Frontal cortex (tissue), 4 donors: ENCODE data around the gene EPB41L5. TPM values are rescaled to one million over a fixed set of nuclear protein-coding genes. Genes with fewer than 3 reads are reported as not detected.
"Not testable (repeated sequence)": the region's sequence is repeated elsewhere in the genome, so short reads cannot be mapped to it uniquely, and the experiment has no call there.

Experiments
- DNase-seq, 2 donors: peaks; one replicate each; pipeline ENCODE4 v3.0.0; 2012; ENCODE audit warnings: low spot score in 2 of 2
- FAIRE-seq: peaks from 2 replicates; lab custom pipeline; 2012; peaks lifted over from hg19 to GRCh38; lab: Jason Lieb, UNC
- total RNA-seq: library from RNA; depleted of rRNA; stranded (reverse); fragments of >200 nt; gene quantifications from one replicate; pipeline ENCODE4 v1.2.3, GENCODE V29; 2014
- donor health status: control.
- donor health status: control.
- donor health status: control.

The EPB41L5 gene
- total RNA-seq, 1 donor from 2014 or later = 97.0 TPM

DNA sequence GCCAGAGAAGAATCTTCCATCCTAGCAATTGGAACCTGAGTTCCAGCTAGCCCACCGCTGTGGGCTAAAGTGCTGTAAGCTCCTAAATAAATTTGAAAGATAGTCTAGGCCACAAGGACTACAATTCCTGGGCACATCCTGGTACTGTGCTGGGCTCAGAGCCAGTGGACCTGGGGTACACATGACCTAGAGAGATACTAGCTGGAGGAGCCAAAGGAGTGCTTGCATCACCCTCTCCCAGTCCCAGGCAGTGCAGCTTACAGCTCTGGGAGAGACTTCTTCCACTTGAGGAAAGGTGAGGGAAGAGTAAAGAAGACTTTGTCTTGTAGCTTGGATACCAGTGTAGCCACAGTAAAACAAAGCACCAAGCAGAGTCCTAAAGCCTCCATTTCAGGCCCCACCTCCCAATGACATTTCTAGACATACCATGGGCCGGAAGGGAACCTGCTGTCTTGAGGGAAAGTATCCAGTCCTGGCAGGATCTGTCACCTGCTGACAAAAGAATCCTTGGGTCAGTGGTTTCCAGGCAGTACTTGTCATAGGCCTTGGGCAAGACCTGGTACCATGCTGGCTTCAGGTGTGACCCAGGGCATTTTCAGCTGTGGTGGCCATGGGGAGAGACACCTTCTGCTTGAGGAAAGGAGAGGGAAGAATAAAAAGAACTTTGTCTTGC, 120.8 kb downstream of the EPB41L5 start:
- DNase-seq (no peak), FAIRE-seq (no peak)

DNA sequence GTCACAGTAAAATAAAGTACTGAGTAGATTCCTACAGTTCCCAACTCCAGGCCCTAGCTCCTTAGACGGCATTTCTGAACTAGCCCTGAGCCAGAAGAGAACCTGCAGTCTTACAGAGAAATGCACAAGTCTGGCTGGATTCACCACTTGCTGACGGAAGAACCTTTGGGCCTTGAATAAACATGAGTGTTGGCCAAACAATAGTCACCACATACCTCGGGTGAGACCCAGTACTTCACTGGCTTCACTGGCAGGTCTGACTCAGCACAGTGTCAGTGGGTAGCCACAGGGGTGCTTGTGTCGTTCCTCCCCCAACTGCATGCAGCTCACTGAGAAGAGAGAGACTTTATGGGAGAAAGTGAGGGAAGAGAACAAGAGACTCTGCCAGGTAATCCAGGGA, 121.4 kb downstream of the EPB41L5 start:
- DNase-seq (no peak), FAIRE-seq (no peak)

- FAIRE-seq, DNase-seq: not testable (repeated sequence)
Observed at GRCh38 chr2:120135013-120135412, 122.1 kb downstream of the EPB41L5 start.

DNA sequence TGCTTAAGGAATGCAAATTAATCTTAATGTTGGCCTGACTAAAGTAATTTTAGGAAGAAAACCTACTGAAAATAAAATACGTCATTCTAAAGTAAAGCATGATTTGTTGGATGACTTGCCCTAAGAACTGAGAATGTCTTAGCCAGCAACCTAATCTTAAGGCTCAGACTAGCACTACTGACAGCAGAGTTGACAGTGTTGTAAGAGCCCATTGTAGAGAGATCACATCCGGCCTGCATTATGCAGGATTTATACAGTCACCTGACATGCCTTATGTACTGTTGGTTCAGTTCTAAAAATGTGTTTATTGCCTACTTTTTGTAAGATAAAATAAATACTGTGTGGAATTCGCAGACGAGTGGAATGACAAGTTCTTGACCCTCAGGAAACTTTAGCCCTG, 128.0 kb downstream of the EPB41L5 start:
- no peak for FAIRE-seq
- DNase-seq = no peak

DNA sequence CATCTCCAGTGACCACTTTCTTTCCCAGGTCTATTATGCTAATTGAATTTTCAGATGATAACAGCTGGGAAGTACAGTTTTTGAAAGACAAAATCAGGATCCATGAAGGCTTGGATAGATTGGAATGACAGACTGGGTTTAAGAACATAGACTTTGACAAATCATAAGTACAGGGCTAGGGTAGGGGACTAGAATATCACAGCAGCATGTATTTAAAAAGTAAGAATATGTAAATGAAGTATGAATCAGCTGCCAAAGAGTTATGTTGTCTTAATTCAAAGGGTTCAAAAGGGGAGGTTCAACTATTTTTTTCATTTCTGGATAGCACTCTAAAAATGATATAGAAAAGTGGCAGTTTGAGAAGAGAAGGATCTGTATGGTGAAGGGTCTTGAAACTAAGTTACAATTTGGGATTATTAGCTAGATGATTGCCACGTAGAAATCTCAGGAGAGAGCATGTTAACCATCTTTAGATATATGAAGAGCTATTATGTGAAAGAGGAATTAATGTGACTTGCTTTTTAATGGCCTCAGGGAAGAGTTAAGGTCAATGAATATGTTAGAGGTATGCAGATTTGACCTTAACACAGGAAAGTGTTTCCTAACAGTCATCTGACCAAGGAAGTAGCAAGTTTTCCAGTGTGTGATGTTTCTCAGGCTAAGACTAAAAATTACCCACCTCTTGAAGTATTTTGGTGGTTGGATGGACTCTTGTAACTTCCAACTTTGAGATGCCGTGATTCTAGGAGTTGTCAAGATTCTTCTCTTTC, 128.6 kb downstream of the EPB41L5 start:
- no peak for DNase-seq
- no peak for FAIRE-seq

- no peak for DNase-seq
- FAIRE-seq = no peak
Observed at GRCh38 chr2:120142528-120143219, 129.8 kb downstream of the EPB41L5 start.

DNA sequence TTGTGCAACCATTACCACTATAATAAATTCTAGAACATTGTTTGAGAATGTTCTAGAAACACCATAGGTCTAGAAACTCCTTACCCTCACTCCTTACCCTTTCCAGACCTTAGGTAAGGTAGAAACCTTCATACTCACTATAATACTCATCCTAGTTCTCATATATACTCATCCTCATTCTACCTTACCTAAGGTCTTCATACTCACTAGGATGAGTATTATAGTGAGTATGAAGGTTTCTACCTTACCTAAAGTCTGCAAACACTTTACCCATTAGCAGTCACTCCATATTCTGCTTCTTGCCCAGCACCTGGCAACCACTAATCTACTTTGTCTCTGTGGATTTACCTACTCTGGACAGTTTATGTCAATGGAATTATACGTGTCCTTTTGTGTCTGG, 135.4 kb downstream of the EPB41L5 start:
- DNase-seq (no peak), FAIRE-seq (no peak)

DNA sequence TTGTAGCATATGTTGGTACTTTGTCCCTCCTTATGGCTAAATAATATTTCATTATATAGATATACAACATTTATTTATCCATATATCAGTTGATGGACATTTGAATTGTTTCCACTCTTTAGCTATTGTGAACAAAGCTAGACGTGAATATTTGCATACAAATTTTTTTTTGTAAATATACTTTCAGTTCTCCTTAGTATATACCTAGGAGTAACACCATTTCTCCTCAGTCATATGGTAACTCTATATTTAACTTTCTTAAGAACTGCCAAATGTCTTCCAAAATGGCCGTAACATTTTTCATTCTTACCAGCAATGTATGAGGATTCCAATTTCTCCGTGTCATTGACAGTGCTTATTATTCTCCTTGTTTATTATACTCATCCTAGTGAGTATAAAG, 135.8 kb downstream of the EPB41L5 start:
- DNase-seq (no peak), FAIRE-seq (no peak)

DNA sequence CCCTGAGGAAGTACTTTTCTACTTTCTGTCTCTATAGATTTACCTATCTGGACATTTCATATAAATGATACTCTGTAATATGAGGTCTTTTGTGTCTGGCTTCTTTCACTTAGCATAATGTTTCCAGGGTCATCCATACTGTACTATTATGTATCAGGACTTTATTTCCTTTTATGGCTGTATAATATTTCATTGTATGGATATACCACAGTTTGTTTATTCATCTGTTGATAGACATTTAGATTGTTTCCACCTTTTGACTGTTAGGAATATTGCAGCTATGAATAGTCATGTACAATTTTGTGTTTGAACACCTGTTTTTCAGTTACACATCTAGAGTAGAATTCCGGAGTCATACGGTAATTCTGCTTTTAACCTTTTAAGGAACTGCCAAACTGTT, 136.5 kb downstream of the EPB41L5 start:
- FAIRE-seq (no peak), DNase-seq (no peak)

DNA sequence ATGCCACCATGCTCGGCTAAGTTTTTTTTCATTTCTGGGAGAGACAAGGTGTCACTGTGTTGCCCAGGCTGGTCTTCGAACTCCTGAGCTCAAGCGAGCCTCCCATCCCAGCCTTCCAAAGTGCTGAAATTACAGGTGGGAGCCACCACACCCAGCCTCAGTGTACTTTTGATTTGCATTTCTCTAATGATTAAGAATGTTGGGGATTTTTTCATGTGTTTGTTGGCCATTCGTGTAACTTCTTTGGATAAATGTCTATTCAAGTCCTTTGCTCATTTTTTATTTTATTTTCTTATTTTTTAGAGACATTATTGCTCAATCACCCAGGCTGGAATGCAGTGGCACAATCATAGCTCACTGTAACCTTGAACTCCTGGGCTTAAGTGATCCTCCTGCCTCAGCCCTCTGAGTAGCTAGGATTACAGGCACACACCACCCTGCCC, 137.2 kb downstream of the EPB41L5 start:
- no peak for DNase-seq
- no peak for FAIRE-seq

- DNase-seq (no peak), FAIRE-seq (no peak)
Observed at GRCh38 chr2:120155308-120155707, 142.4 kb downstream of the EPB41L5 start.

GRCh38 chr2:120158658-120159057, 145.8 kb downstream of the EPB41L5 start:
- FAIRE-seq, DNase-seq: not testable (repeated sequence)

DNA sequence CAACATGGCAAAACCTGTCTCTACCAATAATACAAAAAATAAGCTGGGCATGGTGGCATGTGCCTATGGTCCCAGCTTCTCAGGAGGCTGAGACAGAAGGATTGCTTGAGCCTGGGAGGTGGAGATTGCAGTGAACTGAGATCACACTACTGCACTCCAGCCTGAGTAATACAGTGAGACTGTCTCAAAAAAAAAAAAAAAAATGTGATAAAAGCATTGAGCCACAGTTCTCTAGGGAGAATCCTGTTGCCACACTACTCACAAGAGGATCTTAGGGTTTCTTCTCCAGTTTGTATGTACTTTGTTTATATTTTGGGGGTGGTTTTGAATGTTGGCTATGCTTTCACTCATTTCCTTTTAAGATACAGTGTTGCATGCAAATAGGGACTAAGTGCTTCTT, 148.3 kb downstream of the EPB41L5 start:
- no peak for FAIRE-seq
- no peak for DNase-seq

- DNase-seq (no peak), FAIRE-seq (no peak)
Observed at GRCh38 chr2:120162716-120163115, 149.8 kb downstream of the EPB41L5 start.

DNA sequence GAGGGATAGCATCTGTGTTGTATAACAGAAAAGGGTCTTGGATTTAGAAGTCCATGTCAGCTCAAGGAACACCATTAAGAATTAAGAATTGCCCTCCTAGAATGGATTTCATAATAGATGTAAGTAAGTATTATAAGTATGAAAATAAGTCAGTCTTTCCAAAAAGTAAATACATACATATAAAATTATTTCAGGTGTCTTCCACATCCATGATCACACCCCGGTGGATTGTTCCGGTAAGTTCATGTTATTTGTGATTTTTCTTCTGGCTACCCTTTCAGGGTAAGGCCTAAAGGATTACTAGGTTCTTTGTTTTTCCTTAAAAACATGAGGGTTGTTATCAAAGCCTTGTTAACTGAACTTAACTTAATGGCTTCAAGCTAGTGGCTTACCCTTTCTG, 154.4 kb downstream of the EPB41L5 start:
- no peak for FAIRE-seq

DNA sequence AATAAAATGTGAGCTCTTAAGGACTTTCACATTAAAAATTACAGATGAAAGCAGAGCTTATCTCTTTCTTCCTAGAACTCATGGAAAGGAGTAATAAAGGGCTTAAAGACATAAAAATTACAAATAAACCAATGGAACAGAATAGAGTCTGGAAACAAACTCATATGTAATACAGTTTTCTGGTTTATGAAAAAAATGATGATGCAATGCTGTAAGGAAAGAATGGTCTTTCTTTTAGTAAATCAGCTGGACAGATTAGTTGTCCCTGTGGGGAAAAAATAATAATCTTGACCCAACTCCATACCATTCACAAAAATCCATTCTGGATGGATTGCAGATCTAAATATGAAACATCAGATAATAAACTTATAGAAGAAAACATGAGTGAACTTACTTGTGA, 156.1 kb downstream of the EPB41L5 start:
- no peak for DNase-seq
- no peak for FAIRE-seq

More for the DNA sequence above, 154.4 kb downstream of the EPB41L5 start:
- DNase-seq = no peak

GRCh38 chr2:120174963-120175581, 162.2 kb downstream of the EPB41L5 start:
- FAIRE-seq = peak; percentile 17
- peak; percentile 49 to 62 for DNase-seq

DNA sequence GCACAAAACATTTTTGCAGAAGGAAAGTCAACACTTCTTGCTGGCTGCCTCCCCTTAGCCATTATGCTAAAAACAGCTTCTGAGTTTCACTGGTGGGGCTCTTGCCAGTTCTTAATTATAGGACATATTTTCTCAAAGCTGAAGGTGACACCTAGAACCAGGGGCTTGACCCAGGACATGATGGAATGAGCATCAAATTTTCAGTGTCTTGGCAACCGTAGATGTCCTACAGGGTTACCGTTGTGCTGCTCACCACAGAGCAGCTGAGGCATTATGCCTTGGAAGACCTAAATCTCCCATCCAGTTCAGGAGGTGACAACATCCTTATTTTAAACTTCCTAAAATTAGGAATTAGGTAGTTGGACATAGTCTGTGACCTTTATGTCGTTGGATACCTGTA, 163.6 kb downstream of the EPB41L5 start:
- DNase-seq = no peak
- FAIRE-seq = no peak

GRCh38 chr2:120177001-120177621, 164.2 kb downstream of the EPB41L5 start:
- no peak for DNase-seq
- no peak for FAIRE-seq

DNA sequence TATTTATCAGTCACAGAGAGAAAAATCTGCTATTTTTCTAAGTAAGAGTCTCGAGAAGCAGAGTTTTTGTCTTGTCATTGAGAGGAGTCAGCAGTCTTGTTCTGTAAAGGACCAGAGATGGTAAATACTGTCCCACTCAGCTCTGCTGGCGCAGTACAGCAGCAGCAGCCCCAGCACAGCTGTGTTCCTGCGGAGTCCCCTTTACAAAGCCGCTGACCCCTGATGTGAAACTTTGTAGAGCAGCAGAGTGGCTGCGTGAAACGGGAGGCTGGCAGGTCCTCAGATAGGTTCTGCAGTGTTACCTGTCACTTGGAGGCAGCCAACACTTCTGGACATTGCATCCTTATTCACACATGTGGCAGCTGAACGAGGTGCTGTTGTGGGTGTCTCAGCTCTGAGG, 165.1 kb downstream of the EPB41L5 start:
- DNase-seq = no peak

More for the DNA sequence above, 165.1 kb downstream of the EPB41L5 start:
- no peak for FAIRE-seq
